ENCODE measurements around the gene SCO2. TPM values are rescaled to one million over a fixed set of nuclear protein-coding genes. Genes with fewer than 3 reads are reported as not detected.

SCO2 gene
- polyA plus RNA-seq, 1 donor from 2014 or later: 9.6 TPM

- Histone ChIP-seq H4K20me1 (ENCODE audit: insufficient read depth) (no peaks in the 10 kb centered on the region), H3K27me3 (ENCODE audit: insufficient read depth, low read depth, low read length) (peaks cover 13% of the 10 kb centered on the region), H3K9ac (ENCODE audit: low read length) (no peak within 1 kb of the TSS), H3K4me2 (ENCODE audit: low read length) (no peak within 1 kb of the TSS), H3K27ac (ENCODE audit: low read length) (no peak within 1 kb of the TSS), H3K4me3 (ENCODE audit: low read length) (no peak within 1 kb of the TSS), H3K79me2 (replicated peaks; ENCODE audit: insufficient read depth, low read length) (no peaks in the 10 kb centered on the region), H3K36me3 (ENCODE audit: insufficient read depth, low read length) (no peaks in the 10 kb centered on the region), H3F3A (ENCODE audit: insufficient read depth, low read length, poor library complexity, severe bottlenecking) (no peaks in the 10 kb centered on the region), H3K9me2 (ENCODE audit: insufficient read depth, low read length) (no peaks in the 10 kb centered on the region), H2AFZ (ENCODE audit: low read depth, low read length) (no peak within 1 kb of the TSS), H3K9me3 (ENCODE audit: low read length) (no peaks in the 10 kb centered on the region)
- no peak for TF ChIP-seq CTCF (IDR thresholded peaks at IDR 0.05; ENCODE audit: poor library complexity, severe bottlenecking)
- TF ChIP-seq SMC3 (conservative IDR thresholded peaks at IDR 0.05; ENCODE audit: poor library complexity): no peak
- no peak for TF ChIP-seq EZH2 (IDR thresholded peaks at IDR 0.05; ENCODE audit: borderline replicate concordance, insufficient read depth, low read length, poor library complexity, severe bottlenecking)
- no peak for TF ChIP-seq REST (IDR thresholded peaks at IDR 0.05; ENCODE audit: borderline replicate concordance)
- TF ChIP-seq TAF1 (IDR thresholded peaks at IDR 0.05; ENCODE audit: low read depth): no peak
- no peak for TF ChIP-seq EP300 (conservative IDR thresholded peaks at IDR 0.05; ENCODE audit: poor library complexity, severe bottlenecking)
- no peak for TF ChIP-seq RAD21 (conservative IDR thresholded peaks at IDR 0.05)
- no peak for TF ChIP-seq POLR2AphosphoS5 (IDR thresholded peaks at IDR 0.05)
- no peak for TF ChIP-seq MXI1 (conservative IDR thresholded peaks at IDR 0.05; ENCODE audit: poor library complexity, severe bottlenecking)
These were observed 38.7 kb downstream of the SCO2 start, which contains the start of gene MIOX for GRCh38 chr22:50486561-50487289. Gene MIOX, plus strand, starts transcription at chr22:50486859. Its CDS starts 39 bp downstream, at chr22:50486898.

DNA sequence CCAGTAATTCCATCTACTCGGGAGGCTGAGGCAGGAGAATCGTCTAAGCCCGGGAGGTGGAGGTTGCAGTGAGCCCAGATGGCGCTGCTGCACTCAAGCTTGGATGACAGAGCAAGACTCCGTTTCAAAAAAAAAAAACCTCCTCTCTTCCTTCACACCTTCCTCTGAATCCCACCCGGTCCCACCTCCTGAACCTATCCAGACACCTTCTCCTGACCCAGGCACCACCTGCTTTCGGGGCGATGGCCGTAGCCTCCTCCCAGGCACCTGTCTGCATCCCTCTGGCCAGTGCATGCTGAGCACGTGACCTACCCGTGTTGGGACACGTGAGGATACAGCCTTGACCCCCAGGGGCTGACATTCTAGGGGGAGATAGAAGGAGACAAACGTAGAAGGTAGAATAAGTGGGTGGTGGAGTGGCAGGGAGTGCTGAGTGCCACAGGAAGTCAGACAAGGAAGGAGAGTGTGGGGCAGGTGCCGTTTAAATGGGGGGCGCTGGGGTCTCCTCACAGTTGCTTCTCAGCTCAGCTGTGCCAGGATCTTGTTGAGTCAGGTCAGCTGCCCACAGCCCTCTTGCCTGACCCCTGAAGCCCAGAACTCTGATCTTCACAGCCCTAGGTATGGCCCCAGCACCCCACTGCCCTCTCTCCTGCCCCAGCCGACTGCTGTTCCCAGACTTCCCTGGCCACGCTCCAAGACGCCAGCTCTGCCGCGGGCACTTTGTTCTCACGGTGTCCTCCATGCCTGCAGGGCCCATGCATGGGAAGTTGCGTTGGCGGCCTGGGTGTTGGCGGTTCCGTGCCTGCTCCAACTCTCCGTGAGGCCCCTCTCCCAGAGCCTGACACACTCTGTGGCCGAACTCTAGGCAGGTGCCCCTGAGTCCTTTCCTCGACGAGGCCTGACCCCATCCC lies 39.9 kb downstream of the SCO2 start:
- H2AFZ ChIP-seq (ENCODE audit: low read depth, low read length): no peak overlapping the region
- peaks cover 23% of the 10 kb centered on the region for H3K27me3 ChIP-seq (ENCODE audit: insufficient read depth, low read depth, low read length)
- no peaks in the 10 kb centered on the region for H3K9me2 ChIP-seq (ENCODE audit: insufficient read depth, low read length)
- no peaks in the 10 kb centered on the region for H3K79me2 ChIP-seq (replicated peaks; ENCODE audit: insufficient read depth, low read length)
- no peaks in the 10 kb centered on the region for H3K36me3 ChIP-seq (ENCODE audit: insufficient read depth, low read length)
- no peak overlapping the region for H3K27ac ChIP-seq (ENCODE audit: low read length)
- H3K4me2 ChIP-seq (ENCODE audit: low read length): no peak overlapping the region
- H3F3A ChIP-seq (ENCODE audit: insufficient read depth, low read length, poor library complexity, severe bottlenecking): no peaks in the 10 kb centered on the region
- H3K4me3 ChIP-seq (ENCODE audit: low read length): no peak overlapping the region
- H3K9ac ChIP-seq (ENCODE audit: low read length): no peak overlapping the region
- H4K20me1 ChIP-seq (ENCODE audit: insufficient read depth): no peaks in the 10 kb centered on the region
- no peaks in the 10 kb centered on the region for H3K9me3 ChIP-seq (ENCODE audit: low read length)
- no peak for TF ChIP-seq EP300 (conservative IDR thresholded peaks at IDR 0.05; ENCODE audit: poor library complexity, severe bottlenecking)
- no peak for TF ChIP-seq SMC3 (conservative IDR thresholded peaks at IDR 0.05; ENCODE audit: poor library complexity)
- no peak for TF ChIP-seq TAF1 (IDR thresholded peaks at IDR 0.05; ENCODE audit: low read depth)
- no peak for TF ChIP-seq RAD21 (conservative IDR thresholded peaks at IDR 0.05)
- TF ChIP-seq CTCF (IDR thresholded peaks at IDR 0.05; ENCODE audit: poor library complexity, severe bottlenecking): no peak
- no peak for TF ChIP-seq MXI1 (conservative IDR thresholded peaks at IDR 0.05; ENCODE audit: poor library complexity, severe bottlenecking)
- TF ChIP-seq POLR2AphosphoS5 (IDR thresholded peaks at IDR 0.05): no peak
- no peak for TF ChIP-seq EZH2 (IDR thresholded peaks at IDR 0.05; ENCODE audit: borderline replicate concordance, insufficient read depth, low read length, poor library complexity, severe bottlenecking)
- TF ChIP-seq REST (IDR thresholded peaks at IDR 0.05; ENCODE audit: borderline replicate concordance): no peak

Data from neural cell (in vitro differentiated cells).